ENCODE results near the gene CCDC137.

The CCDC137 gene

DNA sequence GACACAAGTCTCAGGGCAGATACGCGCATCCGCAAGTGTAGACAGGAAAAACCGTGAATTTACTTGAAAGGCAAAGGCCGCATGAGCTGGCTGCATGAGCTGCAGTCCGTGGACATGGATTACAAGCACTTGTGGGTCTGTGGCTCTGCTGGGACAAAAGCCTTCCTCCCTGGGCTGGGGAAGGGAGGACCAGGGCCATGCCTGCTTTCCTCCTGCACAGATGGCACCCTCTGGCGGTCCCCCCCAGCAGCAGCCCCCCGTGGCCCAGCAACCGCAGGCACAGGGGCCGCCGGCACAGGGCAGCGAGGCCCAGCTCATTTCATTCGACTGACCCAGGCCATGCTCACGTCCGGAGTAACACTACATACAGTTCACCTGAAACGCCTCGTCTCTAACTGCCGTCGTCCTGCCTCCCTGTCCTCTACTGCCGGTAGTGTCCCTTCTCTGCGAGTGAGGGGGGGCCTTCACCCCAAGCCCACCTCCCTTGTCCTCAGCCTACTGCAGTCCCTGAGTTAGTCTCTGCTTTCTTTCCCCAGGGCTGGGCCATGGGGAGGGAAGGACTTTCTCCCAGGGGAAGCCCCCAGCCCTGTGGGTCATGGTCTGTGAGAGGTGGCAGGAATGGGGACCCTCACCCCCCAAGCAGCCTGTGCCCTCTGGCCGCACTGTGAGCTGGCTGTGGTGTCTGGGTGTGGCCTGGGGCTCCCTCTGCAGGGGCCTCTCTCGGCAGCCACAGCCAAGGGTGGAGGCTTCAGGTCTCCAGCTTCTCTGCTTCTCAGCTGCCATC, 34.9 kb downstream of the CCDC137 start:
- Histone ChIP-seq H3K27ac (ENCODE audit: low read depth, low read length) (no peak overlapping the region), H3K36me3 (ENCODE audit: control insufficient read depth, insufficient read depth, low read length) (peaks cover 31% of the 10 kb centered on the region), H3K4me1 (ENCODE audit: control insufficient read depth, insufficient read depth, low read length) (peaks cover 15% of the 10 kb centered on the region), H3K9ac (ENCODE audit: low read length) (no peak overlapping the region), H3K27me3 (ENCODE audit: control insufficient read depth, insufficient read depth, low read length) (no peaks in the 10 kb centered on the region), H3K4me3 (ENCODE audit: low read length) (peak overlapping the region; percentile 0)

GRCh38 chr17:81702934-81703746, 36.6 kb downstream of the CCDC137 start, which contains the start of gene MRPL12:
TSS of gene MRPL12 (plus strand) at chr17:81703367. CDS start at chr17:81703502, 135 bp downstream.
- H3K4me3 ChIP-seq (ENCODE audit: low read length) = peak within 1 kb of the TSS; percentile 95
- H3K4me1 ChIP-seq (ENCODE audit: control insufficient read depth, insufficient read depth, low read length) = peaks cover 15% of the 10 kb centered on the region
- peak within 1 kb of the TSS; percentile 82 for H3K9ac ChIP-seq (ENCODE audit: low read length)
- H3K27ac ChIP-seq (ENCODE audit: low read depth, low read length) = peak within 1 kb of the TSS; percentile 91
- peaks cover 19% of the 10 kb centered on the region for H3K36me3 ChIP-seq (ENCODE audit: control insufficient read depth, insufficient read depth, low read length)
- H3K27me3 ChIP-seq (ENCODE audit: control insufficient read depth, insufficient read depth, low read length) = no peaks in the 10 kb centered on the region

DNA sequence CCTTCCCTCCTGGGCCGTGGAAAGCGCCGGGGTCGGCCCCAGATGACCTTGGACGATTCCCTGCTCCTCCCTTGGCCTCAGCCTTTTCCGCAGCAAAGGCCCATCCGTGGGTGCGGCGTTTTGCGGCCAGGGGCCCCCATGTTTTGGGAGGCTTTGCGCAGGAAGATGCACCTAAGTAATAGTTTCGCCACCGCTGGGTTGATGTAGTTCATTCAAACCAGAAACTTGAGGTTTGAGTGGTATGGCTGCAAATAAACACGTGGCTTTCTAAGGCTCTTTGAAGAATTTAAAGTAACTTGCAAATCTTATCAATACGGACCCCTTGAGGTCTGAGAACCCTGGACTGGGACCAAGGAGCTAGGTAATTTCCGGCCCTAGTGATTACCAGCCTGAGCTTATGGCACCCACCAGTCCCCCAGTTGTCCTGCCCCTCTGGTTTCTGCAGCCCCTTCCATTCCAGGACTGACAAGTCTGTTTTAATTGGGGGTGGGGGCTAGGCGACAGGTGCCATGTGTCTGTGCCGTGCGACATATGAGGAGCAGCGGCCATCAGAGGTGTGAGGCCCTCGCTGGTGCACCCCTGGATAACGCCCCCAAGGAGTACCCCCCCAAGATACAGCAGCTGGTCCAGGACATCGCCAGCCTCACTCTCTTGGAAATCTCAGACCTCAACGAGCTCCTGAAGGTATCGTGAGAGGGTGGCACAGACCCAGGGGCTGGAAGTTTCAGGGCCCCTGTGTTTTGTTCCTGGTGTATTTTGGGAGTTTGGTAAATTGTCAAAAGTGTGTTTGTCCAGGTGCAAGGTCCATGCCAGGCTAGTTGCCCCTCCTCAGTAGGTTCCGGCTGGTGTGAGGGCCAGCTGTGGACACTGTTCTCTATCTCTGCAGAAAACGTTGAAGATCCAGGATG, 37.5 kb downstream of the CCDC137 start:
- Histone ChIP-seq H3K27me3 (ENCODE audit: control insufficient read depth, insufficient read depth, low read length) (no peaks in the 10 kb centered on the region), H3K4me3 (ENCODE audit: low read length) (peak overlapping the region; percentile 95), H3K9ac (ENCODE audit: low read length) (peak overlapping the region; percentile 29), H3K27ac (ENCODE audit: low read depth, low read length) (peak overlapping the region; percentile 91), H3K36me3 (ENCODE audit: control insufficient read depth, insufficient read depth, low read length) (peaks cover 15% of the 10 kb centered on the region), H3K4me1 (ENCODE audit: control insufficient read depth, insufficient read depth, low read length) (peaks cover 15% of the 10 kb centered on the region)

DNA sequence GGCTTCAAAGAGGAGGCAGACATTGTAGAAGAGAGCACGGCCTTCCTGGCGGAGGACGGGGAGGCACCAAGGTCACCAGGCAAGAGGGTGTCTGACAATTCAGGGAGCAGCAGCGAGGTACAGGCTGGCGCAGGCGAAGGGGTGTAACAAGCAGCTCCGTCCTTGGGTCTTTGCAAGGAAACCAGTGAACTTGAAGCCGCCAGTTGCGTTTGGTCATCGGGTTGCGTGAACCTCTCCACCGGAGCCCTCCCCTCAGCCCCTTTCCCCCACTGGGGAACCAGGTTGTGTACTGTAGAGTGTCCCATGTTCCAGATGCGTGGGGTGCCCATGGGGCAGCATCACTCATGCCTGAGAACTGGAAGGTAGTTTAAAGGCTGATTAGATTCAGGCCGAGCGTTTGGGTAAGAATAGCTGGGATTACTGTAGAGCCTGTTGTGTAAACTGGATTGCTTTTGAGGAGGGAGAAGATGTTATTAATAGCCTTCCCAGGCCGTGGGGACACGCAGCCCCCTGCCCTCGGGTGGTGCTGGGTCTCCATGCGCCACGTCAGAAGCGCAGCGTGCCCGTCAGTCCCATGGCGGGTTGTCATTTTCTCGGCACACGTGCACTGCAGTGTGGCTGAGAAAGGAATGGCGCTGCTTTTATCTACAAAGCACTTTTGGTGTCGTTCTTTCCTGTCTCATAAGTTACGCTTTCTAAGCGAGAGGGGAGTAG, 39.1 kb downstream of the CCDC137 start:
- peaks cover 16% of the 10 kb centered on the region for H3K4me1 ChIP-seq (ENCODE audit: control insufficient read depth, insufficient read depth, low read length)
- H3K4me3 ChIP-seq (ENCODE audit: low read length) = no peak overlapping the region
- H3K36me3 ChIP-seq (ENCODE audit: control insufficient read depth, insufficient read depth, low read length) = peaks cover 13% of the 10 kb centered on the region

DNA sequence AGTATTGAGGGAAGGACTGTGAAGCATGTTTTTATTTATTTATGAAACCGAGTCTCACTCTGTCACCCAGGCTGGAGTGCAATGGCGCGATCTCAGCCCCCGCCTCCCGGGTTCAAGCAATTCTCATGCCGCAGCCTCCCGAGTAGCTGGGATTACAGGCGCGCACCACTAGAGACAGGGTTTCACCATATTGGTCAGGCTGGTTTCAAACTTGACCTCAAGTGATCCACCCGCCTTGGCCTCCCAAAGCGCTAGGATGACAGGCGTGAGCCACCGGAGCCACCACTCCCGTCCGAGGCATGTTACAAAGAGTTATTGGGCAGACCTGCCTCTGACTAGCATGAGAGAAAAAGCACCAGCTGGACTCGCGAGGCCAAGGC, 39.7 kb downstream of the CCDC137 start:
- H3K9ac ChIP-seq (ENCODE audit: low read length) = no peak overlapping the region
- peaks cover 7% of the 10 kb centered on the region for H3K36me3 ChIP-seq (ENCODE audit: control insufficient read depth, insufficient read depth, low read length)
- no peak overlapping the region for H3K4me3 ChIP-seq (ENCODE audit: low read length)
- H3K4me1 ChIP-seq (ENCODE audit: control insufficient read depth, insufficient read depth, low read length) = peaks cover 18% of the 10 kb centered on the region
- H3K27me3 ChIP-seq (ENCODE audit: control insufficient read depth, insufficient read depth, low read length) = no peaks in the 10 kb centered on the region
- no peak overlapping the region for H3K27ac ChIP-seq (ENCODE audit: low read depth, low read length)

More for the DNA sequence above, 39.1 kb downstream of the CCDC137 start:
- Histone ChIP-seq H3K9ac (ENCODE audit: low read length) (no peak overlapping the region), H3K27ac (ENCODE audit: low read depth, low read length) (no peak overlapping the region), H3K27me3 (ENCODE audit: control insufficient read depth, insufficient read depth, low read length) (no peaks in the 10 kb centered on the region)

DNA sequence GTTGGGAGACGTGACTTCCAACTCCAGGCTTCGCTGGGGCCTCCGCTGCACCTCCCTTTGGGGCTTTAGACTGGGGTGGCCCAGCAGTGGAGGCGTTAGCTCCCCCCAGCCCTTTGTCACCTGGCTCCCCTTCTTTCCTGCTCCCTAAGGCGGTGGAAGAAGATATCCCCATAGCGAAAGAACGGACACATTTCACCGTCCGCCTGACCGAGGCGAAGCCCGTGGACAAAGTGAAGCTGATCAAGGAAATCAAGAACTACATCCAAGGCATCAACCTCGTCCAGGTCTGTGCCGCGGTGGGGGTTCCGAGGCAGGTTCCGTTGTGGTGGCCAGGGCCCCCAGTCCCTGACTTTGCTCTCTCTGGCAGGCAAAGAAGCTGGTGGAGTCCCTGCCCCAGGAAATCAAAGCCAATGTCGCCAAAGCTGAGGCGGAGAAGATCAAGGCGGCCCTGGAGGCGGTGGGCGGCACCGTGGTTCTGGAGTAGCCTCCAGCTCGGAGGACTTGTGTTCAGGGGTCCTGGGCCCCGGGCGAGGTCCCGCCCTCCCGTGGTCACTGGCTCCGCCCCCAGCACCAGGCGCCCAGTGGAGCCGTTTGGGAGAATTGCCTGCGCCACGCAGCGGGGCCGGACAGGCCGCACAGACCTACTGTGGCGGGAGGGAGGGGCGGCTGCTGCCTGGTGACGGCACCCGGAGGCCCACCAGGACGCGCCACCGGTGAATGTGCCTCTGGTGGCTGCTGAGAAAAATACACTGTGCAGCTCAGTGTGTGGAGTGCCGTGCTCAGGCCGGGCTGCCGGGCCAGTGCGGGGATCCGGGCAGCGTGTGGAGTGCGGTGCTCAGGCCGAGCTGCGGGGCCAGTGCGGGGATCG, 40.5 kb downstream of the CCDC137 start:
- peaks cover 4% of the 10 kb centered on the region for H3K36me3 ChIP-seq (ENCODE audit: control insufficient read depth, insufficient read depth, low read length)
- no peak overlapping the region for H3K27ac ChIP-seq (ENCODE audit: low read depth, low read length)
- no peak overlapping the region for H3K4me3 ChIP-seq (ENCODE audit: low read length)
- no peaks in the 10 kb centered on the region for H3K27me3 ChIP-seq (ENCODE audit: control insufficient read depth, insufficient read depth, low read length)
- H3K4me1 ChIP-seq (ENCODE audit: control insufficient read depth, insufficient read depth, low read length) = peaks cover 14% of the 10 kb centered on the region
- no peak overlapping the region for H3K9ac ChIP-seq (ENCODE audit: low read length)

GRCh38 chr17:81707725-81708646, 41.4 kb downstream of the CCDC137 start:
- Histone ChIP-seq H3K27ac (ENCODE audit: low read depth, low read length) (no peak overlapping the region), H3K36me3 (ENCODE audit: control insufficient read depth, insufficient read depth, low read length) (peaks cover 4% of the 10 kb centered on the region), H3K27me3 (ENCODE audit: control insufficient read depth, insufficient read depth, low read length) (no peaks in the 10 kb centered on the region), H3K4me3 (ENCODE audit: low read length) (no peak overlapping the region), H3K4me1 (ENCODE audit: control insufficient read depth, insufficient read depth, low read length) (peaks cover 15% of the 10 kb centered on the region), H3K9ac (ENCODE audit: low read length) (no peak overlapping the region)

GRCh38 chr17:81708739-81709185, 42.2 kb downstream of the CCDC137 start:
- Histone ChIP-seq H3K9ac (ENCODE audit: low read length) (no peak overlapping the region), H3K27me3 (ENCODE audit: control insufficient read depth, insufficient read depth, low read length) (no peaks in the 10 kb centered on the region), H3K4me1 (ENCODE audit: control insufficient read depth, insufficient read depth, low read length) (peaks cover 15% of the 10 kb centered on the region), H3K4me3 (ENCODE audit: low read length) (no peak overlapping the region), H3K36me3 (ENCODE audit: control insufficient read depth, insufficient read depth, low read length) (peaks cover 4% of the 10 kb centered on the region), H3K27ac (ENCODE audit: low read depth, low read length) (no peak overlapping the region)

- peak overlapping the region; percentile 59 for H3K4me3 ChIP-seq (ENCODE audit: low read length)
- H3K27ac ChIP-seq (ENCODE audit: low read depth, low read length) = no peak overlapping the region
- H3K4me1 ChIP-seq (ENCODE audit: control insufficient read depth, insufficient read depth, low read length) = peaks cover 11% of the 10 kb centered on the region
- H3K9ac ChIP-seq (ENCODE audit: low read length) = no peak overlapping the region
- peaks cover 4% of the 10 kb centered on the region for H3K36me3 ChIP-seq (ENCODE audit: control insufficient read depth, insufficient read depth, low read length)
- no peaks in the 10 kb centered on the region for H3K27me3 ChIP-seq (ENCODE audit: control insufficient read depth, insufficient read depth, low read length)
Observed at GRCh38 chr17:81710514-81711308, 44.2 kb downstream of the CCDC137 start.

Measured in rectal smooth muscle tissue (tissue), 1 donor.